Measurements from ENCODE around the gene JPT2. TPM values are rescaled to one million over a fixed set of nuclear protein-coding genes. Genes with fewer than 3 reads are reported as not detected.

Gene JPT2
- polyA plus RNA-seq, 3 donors, result 5.4 to 7.5 (median 5.8) TPM

DNA sequence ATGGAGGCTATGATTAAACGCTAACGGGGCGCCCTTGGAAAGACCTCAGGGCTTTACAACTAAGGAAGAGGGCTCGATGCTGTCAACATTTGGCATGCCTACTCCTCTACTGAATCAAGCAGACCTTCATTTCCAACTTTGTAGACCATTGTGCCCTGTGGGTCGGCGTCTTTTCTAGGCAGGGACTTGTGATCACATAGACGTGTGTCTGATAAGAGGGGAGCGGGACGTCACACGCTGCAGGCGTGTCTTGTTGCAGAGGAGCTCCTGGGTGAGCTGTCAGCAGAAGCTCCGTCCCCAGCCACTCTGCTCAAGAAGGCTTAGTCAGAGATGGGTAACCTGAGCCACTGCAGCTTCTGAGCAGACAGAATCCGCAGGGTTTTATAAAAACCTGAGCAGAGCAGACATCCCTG, 30.7 kb downstream of the JPT2 start:
- Histone ChIP-seq H3K4me1 (ENCODE audit: control insufficient read depth in 1 of 2, insufficient read depth in 2 of 2, low read length in 2 of 2) (peaks cover 35 to 42% of the 10 kb centered on the region in 2 donors), H3K4me2 (replicated peaks; ENCODE audit: extremely low read depth, low read length, poor library complexity, severe bottlenecking) (no peak overlapping the region), H3K27ac (ENCODE audit: low read depth in 1 of 2, low read length in 2 of 2) (no peak overlapping the region), H3K79me2 (ENCODE audit: insufficient read depth, low read length) (peaks cover 76% of the 10 kb centered on the region), H3K9ac (ENCODE audit: insufficient read depth, low read length, poor library complexity, severe bottlenecking) (peak overlapping the region; percentile 51), H3K36me3 (replicated peaks in 1 of 2; ENCODE audit: control insufficient read depth in 1 of 2, insufficient read depth in 2 of 2, low read length in 2 of 2) (peaks cover 0 to 23% of the 10 kb centered on the region in 2 donors), H4K20me1 (ENCODE audit: insufficient read depth, low read length) (peaks cover 71% of the 10 kb centered on the region), H2AFZ (ENCODE audit: insufficient read depth, low read depth, low read length, poor library complexity, severe bottlenecking) (no peak overlapping the region), H3K4me3 (replicated peaks in 1 of 3; ENCODE audit: low read depth in 2 of 3, low read length in 3 of 3) (no peak overlapping the region), H3K9me3 (replicated peaks in 1 of 2; ENCODE audit: control insufficient read depth in 1 of 2, insufficient read depth in 1 of 2, low read length in 2 of 2) (no peaks in the 10 kb centered on the region), H3K27me3 (ENCODE audit: control insufficient read depth in 2 of 2, insufficient read depth in 2 of 2, low read length in 2 of 2) (no peaks in the 10 kb centered on the region)
- H3K27ac Mint-ChIP-seq, result peak overlapping the region in 1 of 7 donors; percentile 26
- H3K9me3 Mint-ChIP-seq, result no peaks in the 10 kb centered on the region
- 95% methylated on average over 9 of the region's 13 CpGs for WGBS (ENCODE audit: insufficient coverage)
- H3K27me3 Mint-ChIP-seq (ENCODE audit: low read depth in 3 of 3), result no peaks in the 10 kb centered on the region
- DNase-seq, result no peak
- peaks cover 59% of the 10 kb centered on the region for H3K4me1 Mint-ChIP-seq
- TF ChIP-seq, protein P1, sequence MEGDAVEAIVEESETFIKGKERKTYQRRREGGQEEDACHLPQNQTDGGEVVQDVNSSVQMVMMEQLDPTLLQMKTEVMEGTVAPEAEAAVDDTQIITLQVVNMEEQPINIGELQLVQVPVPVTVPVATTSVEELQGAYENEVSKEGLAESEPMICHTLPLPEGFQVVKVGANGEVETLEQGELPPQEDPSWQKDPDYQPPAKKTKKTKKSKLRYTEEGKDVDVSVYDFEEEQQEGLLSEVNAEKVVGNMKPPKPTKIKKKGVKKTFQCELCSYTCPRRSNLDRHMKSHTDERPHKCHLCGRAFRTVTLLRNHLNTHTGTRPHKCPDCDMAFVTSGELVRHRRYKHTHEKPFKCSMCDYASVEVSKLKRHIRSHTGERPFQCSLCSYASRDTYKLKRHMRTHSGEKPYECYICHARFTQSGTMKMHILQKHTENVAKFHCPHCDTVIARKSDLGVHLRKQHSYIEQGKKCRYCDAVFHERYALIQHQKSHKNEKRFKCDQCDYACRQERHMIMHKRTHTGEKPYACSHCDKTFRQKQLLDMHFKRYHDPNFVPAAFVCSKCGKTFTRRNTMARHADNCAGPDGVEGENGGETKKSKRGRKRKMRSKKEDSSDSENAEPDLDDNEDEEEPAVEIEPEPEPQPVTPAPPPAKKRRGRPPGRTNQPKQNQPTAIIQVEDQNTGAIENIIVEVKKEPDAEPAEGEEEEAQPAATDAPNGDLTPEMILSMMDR (IDR thresholded peaks at IDR 0.05), result no peak
- H3K36me3 Mint-ChIP-seq, result peaks cover 9 to 41% of the 10 kb centered on the region in 2 donors
- intact Hi-C loops (cut with micrococcal nuclease), result loop anchor here (10.0 kb wide), 4 partner anchors 66 to 284 kb away; partner anchors contain the start of genes CRAMP1 (in 1 of the 2), EME2 (in 1 of the 2), IFT140 (in 1 of the 2) and MRPS34 (in 1 of the 2)
- no peak overlapping the region for H3K4me3 Mint-ChIP-seq

DNA sequence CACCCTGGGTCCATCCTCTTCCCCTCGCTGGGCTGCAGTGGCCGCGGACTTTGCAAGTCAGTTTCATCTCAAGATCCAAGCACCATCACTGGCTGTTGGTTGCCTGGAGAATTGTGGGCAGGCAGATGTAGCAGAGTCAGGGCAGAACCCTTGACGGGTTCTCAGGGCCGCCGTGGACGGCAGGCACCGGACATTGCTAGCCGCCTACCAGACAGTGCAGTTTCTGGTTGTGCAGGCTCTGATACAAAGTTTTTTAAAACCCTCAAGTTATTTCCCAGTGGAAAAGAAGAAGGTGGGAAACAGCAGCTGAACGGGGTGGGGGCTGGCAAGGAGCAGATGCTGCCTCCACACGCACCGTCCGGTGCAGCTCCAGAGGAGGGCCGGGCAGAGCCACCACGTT, 31.3 kb downstream of the JPT2 start:
- peaks cover 35 to 42% of the 10 kb centered on the region in 2 donors for H3K4me1 ChIP-seq (ENCODE audit: control insufficient read depth in 1 of 2, insufficient read depth in 2 of 2, low read length in 2 of 2)
- H3K9me3 ChIP-seq (replicated peaks in 1 of 2; ENCODE audit: control insufficient read depth in 1 of 2, insufficient read depth in 1 of 2, low read length in 2 of 2), result no peaks in the 10 kb centered on the region
- H3K36me3 Mint-ChIP-seq, result peaks cover 12 to 45% of the 10 kb centered on the region in 2 donors
- H3K27me3 Mint-ChIP-seq (ENCODE audit: low read depth in 3 of 3), result no peaks in the 10 kb centered on the region
- intact Hi-C loops (cut with micrococcal nuclease), result loop anchor here (10.0 kb wide), 4 partner anchors 65 to 285 kb away; partner anchors contain the start of genes CRAMP1 (in 1 of the 2), EME2 (in 1 of the 2), IFT140 (in 1 of the 2) and MRPS34 (in 1 of the 2)
- no peak for DNase-seq
- H3K4me1 Mint-ChIP-seq, result peaks cover 63% of the 10 kb centered on the region
- H3K27ac ChIP-seq (ENCODE audit: low read depth in 1 of 2, low read length in 2 of 2), result no peak overlapping the region
- H2AFZ ChIP-seq (ENCODE audit: insufficient read depth, low read depth, low read length, poor library complexity, severe bottlenecking), result no peak overlapping the region
- H3K27ac Mint-ChIP-seq, result peak overlapping the region in 2 of 7 donors; percentile 26 to 70
- H3K27me3 ChIP-seq (ENCODE audit: control insufficient read depth in 2 of 2, insufficient read depth in 2 of 2, low read length in 2 of 2), result no peaks in the 10 kb centered on the region
- H3K9ac ChIP-seq (ENCODE audit: insufficient read depth, low read length, poor library complexity, severe bottlenecking), result no peak overlapping the region
- no peak overlapping the region for H3K4me3 Mint-ChIP-seq
- H4K20me1 ChIP-seq (ENCODE audit: insufficient read depth, low read length), result peaks cover 77% of the 10 kb centered on the region
- H3K79me2 ChIP-seq (ENCODE audit: insufficient read depth, low read length), result peaks cover 81% of the 10 kb centered on the region
- TF ChIP-seq, protein P1 (IDR thresholded peaks at IDR 0.05), result no peak
- no peak overlapping the region for H3K4me3 ChIP-seq (replicated peaks in 1 of 3; ENCODE audit: low read depth in 2 of 3, low read length in 3 of 3)
- peaks cover 0 to 24% of the 10 kb centered on the region in 2 donors for H3K36me3 ChIP-seq (replicated peaks in 1 of 2; ENCODE audit: control insufficient read depth in 1 of 2, insufficient read depth in 2 of 2, low read length in 2 of 2)
- no peak overlapping the region for H3K4me2 ChIP-seq (replicated peaks; ENCODE audit: extremely low read depth, low read length, poor library complexity, severe bottlenecking)
- WGBS (ENCODE audit: insufficient coverage), result 87% methylated on average over 4 of the region's 15 CpGs
- peaks cover 0 to 2% (median 0%) of the 10 kb centered on the region in 7 donors for H3K9me3 Mint-ChIP-seq
